Hepatocyte (in vitro differentiated cells): ENCODE measurements around the gene ELFN1.

ENCODE experiments used
- CTCF ChIP-seq: fragments of 200-600 bp; sonication (generic); IDR thresholded peaks from 2 replicates; pipeline ENCODE4 v1.5.1; 2016; ENCODE audit warnings: antibody characterized with exemption, mild to moderate bottlenecking; ENCODE audit not compliant: poor library complexity
- EZH2 ChIP-seq: fragments of 200-600 bp; sonication (generic); IDR thresholded peaks from 2 replicates; pipeline ENCODE4 v1.6.1; 2016; ENCODE audit warnings: antibody characterized with exemption, mild to moderate bottlenecking, borderline replicate concordance
- EZH2phosphoT487 ChIP-seq: fragments of 200-600 bp; sonication (generic); IDR thresholded peaks from one replicate; pipeline ENCODE4 v1.6.1; 2018; ENCODE audit warnings: antibody characterized with exemption, mild to moderate bottlenecking, low read depth, moderate library complexity; ENCODE audit not compliant: unreplicated experiment, severe bottlenecking

GRCh38 chr7:1706381-1706720 lies 36.3 kb downstream of the ELFN1 start:
- no peak for TF ChIP-seq CTCF
- TF ChIP-seq EZH2phosphoT487 = no peak
- no peak for TF ChIP-seq EZH2
